OCI-LY7 (cell line): Measurements from ENCODE around the gene IVL. TPM values are rescaled to one million over a fixed set of nuclear protein-coding genes. Genes with fewer than 3 reads are reported as not detected.

Source experiments
- BruUV-seq: library from RNA; stranded (reverse); fragments of 400-500 nt; replicated peaks from 2 replicates; lab custom pipeline; 2021; lab: Mats Ljungman, UMichigan
- CTCF ChIA-PET: fragments of 300-600 bp; sonication (Branson Sonifier 250); formaldehyde crosslinking; loops from one replicate; lab custom pipeline; 2022; ENCODE audit warnings: antibody characterized with exemption; ENCODE audit not compliant: unreplicated experiment; lab: Charles Lee
- POLR2A ChIA-PET: fragments of 300-600 bp; sonication (Branson Sonifier 250); formaldehyde crosslinking; loops from one replicate; lab custom pipeline; 2022; ENCODE audit warnings: antibody characterized with exemption; lab: Charles Lee
- DNase-seq: peaks from one replicate; pipeline ENCODE4 v3.0.0-alpha.2; 2015; ENCODE audit warnings: low spot score
- H2AFZ ChIP-seq: fragments of 200-600 bp; sonication (generic), shearing (Covaris generic); 2 replicates; pipeline ENCODE4 v1.6.1; 2014; ENCODE audit warnings: mild to moderate bottlenecking, antibody characterized with exemption, low read length, moderate library complexity
- H3K27ac ChIP-seq: fragments of 200-600 bp; sonication (generic); 2 replicates; pipeline ENCODE4 v1.5.1; 2014; ENCODE audit warnings: mixed run types, low read depth, mild to moderate bottlenecking, moderate library complexity, low read length, inconsistent platforms; ENCODE audit not compliant: poor library complexity, severe bottlenecking
- H3K36me3 ChIP-seq: fragments of 200-600 bp; sonication (generic); 2 replicates; pipeline ENCODE4 v1.6.1; 2014; ENCODE audit warnings: mild to moderate bottlenecking, antibody characterized with exemption, low read length, moderate library complexity, mixed read lengths; ENCODE audit not compliant: insufficient read depth
- H3K4me1 ChIP-seq: fragments of 200-600 bp; sonication (generic); 2 replicates; pipeline ENCODE4 v1.5.1; 2014; ENCODE audit warnings: mild to moderate bottlenecking, low read length; ENCODE audit not compliant: insufficient read depth, poor library complexity, severe bottlenecking
- H3K4me2 ChIP-seq: fragments of 200-600 bp; sonication (generic); 2 replicates; pipeline ENCODE4 v1.6.1; 2014; ENCODE audit warnings: mild to moderate bottlenecking, low read length
- H3K4me3 ChIP-seq: fragments of 200-600 bp; sonication (generic); 2 replicates; pipeline ENCODE4 v1.5.1; 2014; ENCODE audit warnings: mild to moderate bottlenecking, low read depth, low read length; ENCODE audit not compliant: poor library complexity, severe bottlenecking
- H3K79me2 ChIP-seq: fragments of 200-600 bp; sonication (generic); 2 replicates; pipeline ENCODE4 v1.6.1; 2016; ENCODE audit warnings: low read depth, mild to moderate bottlenecking, low read length, moderate library complexity, mixed read lengths; ENCODE audit not compliant: insufficient read depth
- H3K9me2 ChIP-seq: fragments of 200-600 bp; sonication (generic); 2 replicates; pipeline ENCODE4 v1.6.1; 2016; ENCODE audit warnings: mild to moderate bottlenecking, low read length, mixed read lengths; ENCODE audit not compliant: insufficient read depth
- H3K9me3 ChIP-seq: fragments of 200-600 bp; sonication (generic); 2 replicates; pipeline ENCODE4 v1.6.1; 2014; ENCODE audit warnings: mild to moderate bottlenecking, mixed run types, low read length, mixed read lengths
- H4K20me1 ChIP-seq: fragments of 200-600 bp; sonication (generic); 2 replicates; pipeline ENCODE4 v1.6.1; 2014; ENCODE audit warnings: mild to moderate bottlenecking, antibody characterized with exemption, low read length, moderate library complexity, mixed read lengths; ENCODE audit not compliant: insufficient read depth
- EZH2phosphoT487 ChIP-seq: fragments of 200-600 bp; sonication (generic); IDR thresholded peaks from 2 replicates; pipeline ENCODE4 v1.6.1; 2018; ENCODE audit warnings: low read depth, borderline replicate concordance, mild to moderate bottlenecking, mixed run types, antibody characterized with exemption, low read length, moderate library complexity, mixed read lengths
- intact Hi-C: fragments of 100-400 bp; cut with micrococcal nuclease; formaldehyde crosslinking; loops from one replicate; pipeline ENCODE4 v1.10.0; 2022; ENCODE audit not compliant: unreplicated experiment
- total RNA-seq, 2 experiments: library from RNA; depleted of rRNA in 1 of 2; stranded (reverse); fragments of >200 nt in 1 of 2; shearing (Covaris generic) in 1 of 2; gene quantifications; 2 replicates each; pipeline ENCODE4 v1.2.3, GENCODE V29; 2014 to 2022
- TF ChIP-seq, protein P1 (sequence below): fragments of 200-600 bp; sonication (generic); conservative IDR thresholded peaks from 2 replicates; pipeline ENCODE4 v1.5.1; 2014; ENCODE audit warnings: mild to moderate bottlenecking, antibody characterized with exemption, low read length, moderate library complexity, mixed read lengths

The IVL gene
- total RNA-seq, 2 experiments from 2014 or later, result not detected

GRCh38 chr1:152953761-152954160 is 45.4 kb downstream of the IVL start:
- Histone ChIP-seq H3K4me3 (no peak overlapping the region), H3K9me2 (no peaks in the 10 kb centered on the region), H4K20me1 (no peaks in the 10 kb centered on the region), H3K27ac (no peak overlapping the region), H3K4me1 (no peaks in the 10 kb centered on the region), H3K36me3 (no peaks in the 10 kb centered on the region), H3K9me3 (no peaks in the 10 kb centered on the region), H3K79me2 (no peaks in the 10 kb centered on the region), H2AFZ (no peak overlapping the region), H3K4me2 (no peak overlapping the region)
- no peak for TF ChIP-seq EZH2phosphoT487
- TF ChIP-seq, protein P1, sequence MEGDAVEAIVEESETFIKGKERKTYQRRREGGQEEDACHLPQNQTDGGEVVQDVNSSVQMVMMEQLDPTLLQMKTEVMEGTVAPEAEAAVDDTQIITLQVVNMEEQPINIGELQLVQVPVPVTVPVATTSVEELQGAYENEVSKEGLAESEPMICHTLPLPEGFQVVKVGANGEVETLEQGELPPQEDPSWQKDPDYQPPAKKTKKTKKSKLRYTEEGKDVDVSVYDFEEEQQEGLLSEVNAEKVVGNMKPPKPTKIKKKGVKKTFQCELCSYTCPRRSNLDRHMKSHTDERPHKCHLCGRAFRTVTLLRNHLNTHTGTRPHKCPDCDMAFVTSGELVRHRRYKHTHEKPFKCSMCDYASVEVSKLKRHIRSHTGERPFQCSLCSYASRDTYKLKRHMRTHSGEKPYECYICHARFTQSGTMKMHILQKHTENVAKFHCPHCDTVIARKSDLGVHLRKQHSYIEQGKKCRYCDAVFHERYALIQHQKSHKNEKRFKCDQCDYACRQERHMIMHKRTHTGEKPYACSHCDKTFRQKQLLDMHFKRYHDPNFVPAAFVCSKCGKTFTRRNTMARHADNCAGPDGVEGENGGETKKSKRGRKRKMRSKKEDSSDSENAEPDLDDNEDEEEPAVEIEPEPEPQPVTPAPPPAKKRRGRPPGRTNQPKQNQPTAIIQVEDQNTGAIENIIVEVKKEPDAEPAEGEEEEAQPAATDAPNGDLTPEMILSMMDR, result no peak
- ChIA-PET CTCF (no interaction called here), POLR2A (no interaction called here)
- no peak for DNase-seq
- intact Hi-C loops, result no loop called here
- no TSS peak for BruUV-seq

DNA sequence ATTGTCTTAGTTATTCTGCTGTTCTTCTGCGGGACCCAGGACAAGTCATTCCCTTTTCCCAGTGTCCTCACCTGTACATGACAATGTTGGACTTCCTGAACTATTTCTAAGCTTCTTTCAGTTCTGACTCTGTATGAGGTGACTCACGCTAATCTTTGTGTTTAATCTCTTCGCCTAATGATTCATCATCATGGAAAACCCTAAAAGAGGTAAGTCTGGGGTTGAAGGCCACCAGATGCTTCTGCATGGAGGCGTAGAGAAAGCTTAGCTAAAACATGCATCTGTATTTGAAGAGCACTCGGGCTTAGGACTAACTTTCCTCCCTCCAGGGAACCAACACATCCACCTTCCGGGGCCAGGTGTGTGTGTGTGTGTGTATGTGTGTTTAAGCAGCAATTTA is 46.1 kb downstream of the IVL start:
- intact Hi-C loops, result no loop called here
- Histone ChIP-seq H3K9me3 (no peaks in the 10 kb centered on the region), H3K79me2 (no peaks in the 10 kb centered on the region), H4K20me1 (no peaks in the 10 kb centered on the region), H3K4me1 (no peaks in the 10 kb centered on the region), H3K4me2 (no peak overlapping the region), H2AFZ (no peak overlapping the region), H3K4me3 (no peak overlapping the region), H3K27ac (no peak overlapping the region), H3K9me2 (no peaks in the 10 kb centered on the region), H3K36me3 (no peaks in the 10 kb centered on the region)
- BruUV-seq, result no TSS peak
- POLR2A ChIA-PET, result no interaction called here
- DNase-seq, result no peak
- CTCF ChIA-PET, result no interaction called here
- no peak for TF ChIP-seq EZH2phosphoT487
- TF ChIP-seq, protein P1, result no peak

DNA sequence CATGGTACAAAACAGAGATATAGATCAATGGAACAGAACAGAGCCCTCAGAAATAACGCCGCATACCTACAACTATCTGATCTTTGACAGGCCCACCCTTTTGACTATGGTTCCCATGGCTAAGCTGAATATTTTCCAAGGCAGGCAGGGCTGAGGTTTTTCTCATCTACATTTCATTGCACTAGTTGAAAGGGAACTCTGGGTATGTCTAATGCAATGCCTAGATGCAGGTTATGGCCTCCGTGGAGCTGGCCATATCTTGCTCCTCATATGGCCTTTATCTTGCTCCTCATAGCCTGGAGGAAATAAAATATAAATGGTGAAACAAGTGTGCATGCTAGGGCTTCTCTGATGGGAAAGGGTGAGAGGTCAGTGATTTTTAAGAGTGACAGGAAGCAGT is 49.2 kb downstream of the IVL start:
- no peak overlapping the region for H3K4me2 ChIP-seq
- H4K20me1 ChIP-seq, result no peaks in the 10 kb centered on the region
- no peaks in the 10 kb centered on the region for H3K79me2 ChIP-seq
- H3K4me3 ChIP-seq, result no peak overlapping the region
- no peaks in the 10 kb centered on the region for H3K36me3 ChIP-seq
- H3K9me2 ChIP-seq, result no peaks in the 10 kb centered on the region
- intact Hi-C loops, result no loop called here
- H3K4me1 ChIP-seq, result no peaks in the 10 kb centered on the region
- H2AFZ ChIP-seq, result no peak overlapping the region
- no TSS peak for BruUV-seq
- DNase-seq, result no peak
- H3K9me3 ChIP-seq, result no peaks in the 10 kb centered on the region
- no peak for TF ChIP-seq EZH2phosphoT487
- TF ChIP-seq, protein P1, result no peak
- no peak overlapping the region for H3K27ac ChIP-seq
- ChIA-PET CTCF (no interaction called here), POLR2A (no interaction called here)
